ENCODE measurements around the gene LMTK2. TPM values are rescaled to one million over a fixed set of nuclear protein-coding genes. Genes with fewer than 3 reads are reported as not detected.

The LMTK2 gene
- total RNA-seq, 1 experiment from 2014 or later: 17.8 TPM

DNA sequence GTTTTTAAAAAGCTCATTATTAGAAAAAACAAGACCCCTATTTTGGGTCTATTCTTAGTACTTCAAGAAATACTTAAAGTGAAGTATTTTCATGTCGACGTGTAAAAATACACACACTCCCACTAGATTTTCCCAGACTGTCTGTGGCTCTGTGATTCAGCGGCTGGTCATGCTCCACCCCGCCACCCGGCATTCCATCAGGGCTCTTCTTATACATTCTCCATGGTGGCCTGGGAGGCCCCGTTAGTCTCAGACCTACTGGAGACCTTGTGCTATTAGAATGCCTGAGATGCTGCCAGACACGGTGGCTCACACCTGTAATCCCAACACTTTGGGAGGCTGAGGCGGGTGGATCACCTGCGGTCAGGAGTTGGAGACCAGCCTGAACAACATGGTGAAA is 132.3 kb downstream of the LMTK2 start:
- H3K27me3 ChIP-seq (ENCODE audit: insufficient read depth, low read length): no peaks in the 10 kb centered on the region
- H4K20me1 ChIP-seq (ENCODE audit: insufficient read depth): no peaks in the 10 kb centered on the region
- H2AFZ ChIP-seq (ENCODE audit: low read depth, low read length, poor library complexity, severe bottlenecking): no peak overlapping the region
- ChIA-PET POLR2A (no interaction called here), CTCF (no interaction called here), RAD21 (ENCODE audit: low non-redundant PET in 1 of 2, low total read pairs in 2 of 2, uncharacterized antibody in 2 of 2, unreplicated experiment in 2 of 2) (no interaction called here)
- no peaks in the 10 kb centered on the region for H3K9me3 ChIP-seq (ENCODE audit: control insufficient read depth in 1 of 2, insufficient read depth in 1 of 2, low read depth in 1 of 2, low read length in 2 of 2)
- no peak overlapping the region for H3K27ac ChIP-seq (ENCODE audit: low read depth, low read length)
- H3K4me3 ChIP-seq (replicated peaks in 1 of 2; ENCODE audit: low read depth in 1 of 2, low read length in 2 of 2): no peak overlapping the region
- H3K9ac ChIP-seq (ENCODE audit: low read length): no peak overlapping the region
- BruUV-seq (replicated peaks): no TSS peak
- H3K36me3 ChIP-seq (ENCODE audit: control insufficient read depth in 1 of 2, insufficient read depth in 2 of 2, low read length in 2 of 2): no peaks in the 10 kb centered on the region; a peak in 1 of 4 replicates
- H3K4me2 ChIP-seq (ENCODE audit: low read length): no peak overlapping the region
- no peaks in the 10 kb centered on the region for H3K9me2 ChIP-seq (ENCODE audit: insufficient read depth)
- ATAC-seq (no peak), DNase-seq (ENCODE audit: low read depth, low spot score) (no peak)
- H3K79me2 ChIP-seq (ENCODE audit: insufficient read depth, low read length): no peaks in the 10 kb centered on the region
- no peaks in the 10 kb centered on the region for H3K4me1 ChIP-seq (ENCODE audit: control insufficient read depth in 1 of 2, insufficient read depth in 2 of 2, low read length in 2 of 2)
- intact Hi-C loops (cut with micrococcal nuclease): no loop called here
- TF ChIP-seq ZNF274 (IDR thresholded peaks at IDR 0.05; ENCODE audit: low read depth, low read length): no peak

DNA sequence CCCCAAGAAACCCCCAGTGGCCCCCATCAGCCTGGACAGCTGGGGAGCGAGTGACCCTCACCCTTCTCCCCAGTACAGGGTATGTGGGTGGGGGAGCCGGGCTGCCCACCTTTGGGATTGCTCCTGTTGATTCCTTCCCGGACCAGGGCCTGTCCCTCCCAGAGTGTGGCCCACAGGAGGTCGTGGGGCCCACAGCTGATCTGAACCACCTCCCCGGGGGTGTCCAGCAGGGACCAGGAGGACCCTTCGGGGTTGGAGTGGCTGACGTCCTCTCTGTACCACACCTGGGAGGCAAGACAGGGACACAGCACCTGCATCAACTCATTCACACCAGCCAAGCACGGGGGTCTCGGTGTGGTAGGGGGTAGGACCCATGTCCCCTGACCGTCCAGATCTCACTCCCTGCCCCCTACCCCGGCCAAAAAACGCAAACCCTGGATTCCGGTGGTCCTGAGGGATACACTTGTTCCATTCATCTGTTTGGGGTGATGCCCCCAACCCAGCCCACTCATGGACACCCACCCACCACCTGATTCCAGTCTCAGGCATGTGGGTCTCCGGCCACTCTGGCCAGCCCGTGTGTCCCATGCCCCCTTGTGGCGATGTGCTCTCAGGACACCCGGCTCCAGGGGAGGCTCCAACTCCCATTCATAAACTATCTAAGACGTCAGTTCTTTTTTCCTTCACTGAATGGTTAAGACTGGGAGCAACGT is 134.5 kb downstream of the LMTK2 start:
- H3K9me2 ChIP-seq (ENCODE audit: insufficient read depth): no peaks in the 10 kb centered on the region
- ATAC-seq (peak; percentile 68), DNase-seq (ENCODE audit: low read depth, low spot score) (peak; percentile 18)
- no peak overlapping the region for H3K4me2 ChIP-seq (ENCODE audit: low read length)
- no peak overlapping the region for H2AFZ ChIP-seq (ENCODE audit: low read depth, low read length, poor library complexity, severe bottlenecking)
- intact Hi-C loops (cut with micrococcal nuclease): loop anchor here (1.0 kb wide), 1 partner anchor 220 kb away; no protein-coding TSS in a partner anchor
- no peaks in the 10 kb centered on the region; a peak in 1 of 4 replicates for H3K36me3 ChIP-seq (ENCODE audit: control insufficient read depth in 1 of 2, insufficient read depth in 2 of 2, low read length in 2 of 2)
- CTCF ChIA-PET: no interaction called here
- H3K79me2 ChIP-seq (ENCODE audit: insufficient read depth, low read length): no peaks in the 10 kb centered on the region
- H3K27me3 ChIP-seq (ENCODE audit: insufficient read depth, low read length): no peaks in the 10 kb centered on the region
- no peak overlapping the region for H3K27ac ChIP-seq (ENCODE audit: low read depth, low read length)
- no peak overlapping the region for H3K4me3 ChIP-seq (replicated peaks in 1 of 2; ENCODE audit: low read depth in 1 of 2, low read length in 2 of 2)
- POLR2A ChIA-PET: no interaction called here
- H3K4me1 ChIP-seq (ENCODE audit: control insufficient read depth in 1 of 2, insufficient read depth in 2 of 2, low read length in 2 of 2): peaks cover 7 to 13% of the 10 kb centered on the region in 2 experiments
- no peaks in the 10 kb centered on the region for H4K20me1 ChIP-seq (ENCODE audit: insufficient read depth)
- BruUV-seq (replicated peaks): no TSS peak
- H3K9ac ChIP-seq (ENCODE audit: low read length): no peak overlapping the region
- no peaks in the 10 kb centered on the region for H3K9me3 ChIP-seq (ENCODE audit: control insufficient read depth in 1 of 2, insufficient read depth in 1 of 2, low read depth in 1 of 2, low read length in 2 of 2)
- RAD21 ChIA-PET (ENCODE audit: low non-redundant PET in 1 of 2, low total read pairs in 2 of 2, uncharacterized antibody in 2 of 2, unreplicated experiment in 2 of 2): no interaction called here
- peak; percentile 78 for TF ChIP-seq RAD21 (IDR thresholded peaks at IDR 0.05; ENCODE audit: low read depth)
- no peak for TF ChIP-seq EZH2phosphoT487 (IDR thresholded peaks at IDR 0.05; ENCODE audit: borderline replicate concordance)
- TF ChIP-seq, protein P1, sequence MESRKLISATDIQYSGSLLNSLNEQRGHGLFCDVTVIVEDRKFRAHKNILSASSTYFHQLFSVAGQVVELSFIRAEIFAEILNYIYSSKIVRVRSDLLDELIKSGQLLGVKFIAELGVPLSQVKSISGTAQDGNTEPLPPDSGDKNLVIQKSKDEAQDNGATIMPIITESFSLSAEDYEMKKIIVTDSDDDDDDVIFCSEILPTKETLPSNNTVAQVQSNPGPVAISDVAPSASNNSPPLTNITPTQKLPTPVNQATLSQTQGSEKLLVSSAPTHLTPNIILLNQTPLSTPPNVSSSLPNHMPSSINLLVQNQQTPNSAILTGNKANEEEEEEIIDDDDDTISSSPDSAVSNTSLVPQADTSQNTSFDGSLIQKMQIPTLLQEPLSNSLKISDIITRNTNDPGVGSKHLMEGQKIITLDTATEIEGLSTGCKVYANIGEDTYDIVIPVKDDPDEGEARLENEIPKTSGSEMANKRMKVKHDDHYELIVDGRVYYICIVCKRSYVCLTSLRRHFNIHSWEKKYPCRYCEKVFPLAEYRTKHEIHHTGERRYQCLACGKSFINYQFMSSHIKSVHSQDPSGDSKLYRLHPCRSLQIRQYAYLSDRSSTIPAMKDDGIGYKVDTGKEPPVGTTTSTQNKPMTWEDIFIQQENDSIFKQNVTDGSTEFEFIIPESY (IDR thresholded peaks at IDR 0.05; ENCODE audit: extremely low read depth, insufficient replicate concordance, low read length): no peak
- TF ChIP-seq, protein P2, sequence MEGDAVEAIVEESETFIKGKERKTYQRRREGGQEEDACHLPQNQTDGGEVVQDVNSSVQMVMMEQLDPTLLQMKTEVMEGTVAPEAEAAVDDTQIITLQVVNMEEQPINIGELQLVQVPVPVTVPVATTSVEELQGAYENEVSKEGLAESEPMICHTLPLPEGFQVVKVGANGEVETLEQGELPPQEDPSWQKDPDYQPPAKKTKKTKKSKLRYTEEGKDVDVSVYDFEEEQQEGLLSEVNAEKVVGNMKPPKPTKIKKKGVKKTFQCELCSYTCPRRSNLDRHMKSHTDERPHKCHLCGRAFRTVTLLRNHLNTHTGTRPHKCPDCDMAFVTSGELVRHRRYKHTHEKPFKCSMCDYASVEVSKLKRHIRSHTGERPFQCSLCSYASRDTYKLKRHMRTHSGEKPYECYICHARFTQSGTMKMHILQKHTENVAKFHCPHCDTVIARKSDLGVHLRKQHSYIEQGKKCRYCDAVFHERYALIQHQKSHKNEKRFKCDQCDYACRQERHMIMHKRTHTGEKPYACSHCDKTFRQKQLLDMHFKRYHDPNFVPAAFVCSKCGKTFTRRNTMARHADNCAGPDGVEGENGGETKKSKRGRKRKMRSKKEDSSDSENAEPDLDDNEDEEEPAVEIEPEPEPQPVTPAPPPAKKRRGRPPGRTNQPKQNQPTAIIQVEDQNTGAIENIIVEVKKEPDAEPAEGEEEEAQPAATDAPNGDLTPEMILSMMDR (IDR thresholded peaks at IDR 0.05 in 2 of 3, conservative IDR thresholded peaks at IDR 0.05 in 1 of 3; ENCODE audit: borderline replicate concordance in 1 of 3, insufficient read depth in 1 of 3, low read depth in 2 of 3, low read length in 2 of 3): peak; percentile 64 to 90 (median 87); a peak in 5 of 6 replicates

Measured in HCT116 (cell line).